ENCODE data around the gene ARL4A. TPM values are rescaled to one million over a fixed set of nuclear protein-coding genes. Genes with fewer than 3 reads are reported as not detected.

The ARL4A gene
- total and polyA plus RNA-seq, 9 of the 15 experiments (the other 6 are each of a cell fraction or from before 2014, with no cell fraction given), result 118 to 688 (median 172) TPM

- TF ChIP-seq ZNF407 (IDR thresholded peaks at IDR 0.05; ENCODE audit: low read depth) (no peak), ZFP30 (CRISPR knock-in tag; IDR thresholded peaks at IDR 0.05; ENCODE audit: borderline replicate concordance) (no peak), BCOR (IDR thresholded peaks at IDR 0.05) (peak; percentile 18; the same call in 1 of the 2 replicates), ZBTB33 (CRISPR knock-in tag; IDR thresholded peaks at IDR 0.05) (no peak), HDAC2 (IDR thresholded peaks at IDR 0.05) (no peak; the same call in 1 of the 2 replicates), PHF20 (IDR thresholded peaks at IDR 0.05; ENCODE audit: partially characterized antibody) (no peak), PTBP1 (IDR thresholded peaks at IDR 0.05; ENCODE audit: low read depth, low read length) (no peak), MYC (IDR thresholded peaks at IDR 0.05; ENCODE audit: low read depth, low read length) (no peak), MYC (CRISPR knock-in tag; IDR thresholded peaks at IDR 0.05; ENCODE audit: borderline replicate concordance, low read depth) (no peak), SMAD4 (CRISPR knock-in tag; conservative IDR thresholded peaks at IDR 0.05) (peak; percentile 30; the same call in 1 of the 2 replicates), E2F6 (IDR thresholded peaks at IDR 0.05; ENCODE audit: borderline replicate concordance in 1 of 2, extremely low read depth in 1 of 2, insufficient read depth in 1 of 2, insufficient read length in 1 of 2, low read depth in 1 of 2, low read length in 1 of 2, poor library complexity in 1 of 2, severe bottlenecking in 1 of 2) (no peak), ZNF316 (IDR thresholded peaks at IDR 0.05) (peak; percentile 61)
These were observed 51.2 kb downstream of the ARL4A start (continued) for GRCh38 chr7:12738665-12739064.
